SK-N-SH (cell line): ENCODE data around the gene SPEF1. TPM values are rescaled to one million over a fixed set of nuclear protein-coding genes. Genes with fewer than 3 reads are reported as not detected.

Experiments
- polyA plus RNA-seq, 3 experiments: library from polyadenylated mRNA; depleted of rRNA; stranded (reverse); fragments of >200 nt; gene quantifications; 2 replicates each; pipeline ENCODE4 v1.2.3, GENCODE V29; 2012

SPEF1 gene
- polyA plus RNA-seq, 1 of the 3 experiments (the other 2 are of a cell fraction), result 1.6 TPM

Other genes with a start within 250 kb of the SPEF1 start
- gene GFRA4, start 118.0 kb downstream of the SPEF1 start, polyA plus RNA-seq (2012; rRNA removed), result not detected in 2 replicates
- 4.8 and 5.0 TPM in 2 replicates for gene ADAM33, start 99.4 kb downstream of the SPEF1 start, polyA plus RNA-seq (2012; rRNA removed)
- gene SIGLEC1, start 68.8 kb downstream of the SPEF1 start, polyA plus RNA-seq (2012; rRNA removed), result not detected in 2 replicates
- gene HSPA12B, start 48.8 kb downstream of the SPEF1 start, polyA plus RNA-seq (2012; rRNA removed), result 0.24 and 0.46 TPM in 2 replicates
- 59.9 and 73.9 TPM in 2 replicates for gene ADISSP, start 13.7 kb downstream of the SPEF1 start, polyA plus RNA-seq (2012; rRNA removed)
- gene CENPB, start 5.3 kb upstream of the SPEF1 start, polyA plus RNA-seq (2012; rRNA removed), result 37.6 and 41.2 TPM in 2 replicates
- gene CDC25B, start 14.9 kb upstream of the SPEF1 start, polyA plus RNA-seq (2012; rRNA removed), result 41.5 and 56.5 TPM in 2 replicates
- gene AP5S1, start 39.1 kb upstream of the SPEF1 start, polyA plus RNA-seq (2012; rRNA removed), result 8.6 and 10.3 TPM in 2 replicates
- gene MAVS, start 65.4 kb upstream of the SPEF1 start, polyA plus RNA-seq (2012; rRNA removed), result 9.1 and 10.5 TPM in 2 replicates
- gene PANK2, start 107.9 kb upstream of the SPEF1 start, polyA plus RNA-seq (2012; rRNA removed), result 17.7 and 23.3 TPM in 2 replicates
- gene RNF24, start 234.1 kb upstream of the SPEF1 start, polyA plus RNA-seq (2012; rRNA removed), result 6.9 and 7.9 TPM in 2 replicates